ENCODE data around the gene CLDN10.

- TF ChIP-seq CTCF (IDR thresholded peaks at IDR 0.05; ENCODE audit: insufficient read depth, low read depth, low read length) = no peak
- no peak for TF ChIP-seq EZH2 (IDR thresholded peaks at IDR 0.05; ENCODE audit: insufficient read depth, low read length)
These were observed 22.3 kb upstream of the CLDN10 start for GRCh38 chr13:95530178-95530577.

All from astrocyte (in vitro differentiated cells and primary cell).